ENCODE data around the gene CABP4.

CABP4 gene

GRCh38 chr11:67498544-67498972, 43.4 kb downstream of the CABP4 start:
- no peak for DNase-seq (ENCODE audit: low read depth in 2 of 2)
- H3K4me3 ChIP-seq (replicated peaks in 1 of 2; ENCODE audit: low read depth in 2 of 2, low read length in 2 of 2): no peak overlapping the region
- no peak for TF ChIP-seq CTCF (IDR thresholded peaks at IDR 0.05; ENCODE audit: low read depth, low read length)

GRCh38 chr11:67499808-67500483, 44.8 kb downstream of the CABP4 start:
- H3K4me3 ChIP-seq (replicated peaks in 1 of 2; ENCODE audit: low read depth in 2 of 2, low read length in 2 of 2): no peak overlapping the region
- TF ChIP-seq CTCF (IDR thresholded peaks at IDR 0.05; ENCODE audit: low read depth, low read length): no peak
- no peak for DNase-seq (ENCODE audit: low read depth in 2 of 2)

GRCh38 chr11:67500484-67500821, 45.3 kb downstream of the CABP4 start:
- TF ChIP-seq CTCF (IDR thresholded peaks at IDR 0.05; ENCODE audit: low read depth, low read length): no peak
- no peak for DNase-seq (ENCODE audit: low read depth in 2 of 2)
- H3K4me3 ChIP-seq (replicated peaks in 1 of 2; ENCODE audit: low read depth in 2 of 2, low read length in 2 of 2): no peak overlapping the region

- no peak overlapping the region for H3K4me3 ChIP-seq (replicated peaks in 1 of 2; ENCODE audit: low read depth in 2 of 2, low read length in 2 of 2)
- TF ChIP-seq CTCF (IDR thresholded peaks at IDR 0.05; ENCODE audit: low read depth, low read length): no peak
- no peak for DNase-seq (ENCODE audit: low read depth in 2 of 2)
Observed at GRCh38 chr11:67500831-67501715, 45.9 kb downstream of the CABP4 start.

- DNase-seq (ENCODE audit: low read depth in 2 of 2): no peak
- H3K4me3 ChIP-seq (replicated peaks in 1 of 2; ENCODE audit: low read depth in 2 of 2, low read length in 2 of 2): no peak overlapping the region
- TF ChIP-seq CTCF (IDR thresholded peaks at IDR 0.05; ENCODE audit: low read depth, low read length): no peak
Observed at GRCh38 chr11:67501854-67502253, 46.7 kb downstream of the CABP4 start.

- H3K4me3 ChIP-seq (replicated peaks in 1 of 2; ENCODE audit: low read depth in 2 of 2, low read length in 2 of 2): no peak overlapping the region
- TF ChIP-seq CTCF (IDR thresholded peaks at IDR 0.05; ENCODE audit: low read depth, low read length): no peak
- DNase-seq (ENCODE audit: low read depth in 2 of 2): no peak
Observed at GRCh38 chr11:67502328-67502979, 47.3 kb downstream of the CABP4 start.

Data from cardiac fibroblast (primary cell).